22Rv1 (cell line): Measurements from ENCODE around the gene CREBL2.

Experiments used
- CTCF ChIP-seq: fragments of 450-650 bp; IDR thresholded peaks from 2 replicates; pipeline ENCODE4 v1.5.1; 2017; ENCODE audit warnings: mild to moderate bottlenecking
- ZFX ChIP-seq: fragments of 450-650 bp; IDR thresholded peaks from 2 replicates; pipeline ENCODE4 v1.6.1; 2017; ENCODE audit warnings: antibody characterized with exemption, borderline replicate concordance

- no peak for TF ChIP-seq CTCF
- no peak for TF ChIP-seq ZFX
Observed at GRCh38 chr12:12646483-12647072, 34.9 kb downstream of the CREBL2 start.
